GM21381 (cell line): Measurements from ENCODE around the gene ZNF507.

Experiments used
- ATAC-seq: cut with Tn5 transposase; IDR thresholded peaks from one replicate; pipeline ENCODE4 v1.9.1; 2021; ENCODE audit warnings: mild to moderate bottlenecking, moderate library complexity; ENCODE audit not compliant: unreplicated experiment

Gene ZNF507

DNA sequence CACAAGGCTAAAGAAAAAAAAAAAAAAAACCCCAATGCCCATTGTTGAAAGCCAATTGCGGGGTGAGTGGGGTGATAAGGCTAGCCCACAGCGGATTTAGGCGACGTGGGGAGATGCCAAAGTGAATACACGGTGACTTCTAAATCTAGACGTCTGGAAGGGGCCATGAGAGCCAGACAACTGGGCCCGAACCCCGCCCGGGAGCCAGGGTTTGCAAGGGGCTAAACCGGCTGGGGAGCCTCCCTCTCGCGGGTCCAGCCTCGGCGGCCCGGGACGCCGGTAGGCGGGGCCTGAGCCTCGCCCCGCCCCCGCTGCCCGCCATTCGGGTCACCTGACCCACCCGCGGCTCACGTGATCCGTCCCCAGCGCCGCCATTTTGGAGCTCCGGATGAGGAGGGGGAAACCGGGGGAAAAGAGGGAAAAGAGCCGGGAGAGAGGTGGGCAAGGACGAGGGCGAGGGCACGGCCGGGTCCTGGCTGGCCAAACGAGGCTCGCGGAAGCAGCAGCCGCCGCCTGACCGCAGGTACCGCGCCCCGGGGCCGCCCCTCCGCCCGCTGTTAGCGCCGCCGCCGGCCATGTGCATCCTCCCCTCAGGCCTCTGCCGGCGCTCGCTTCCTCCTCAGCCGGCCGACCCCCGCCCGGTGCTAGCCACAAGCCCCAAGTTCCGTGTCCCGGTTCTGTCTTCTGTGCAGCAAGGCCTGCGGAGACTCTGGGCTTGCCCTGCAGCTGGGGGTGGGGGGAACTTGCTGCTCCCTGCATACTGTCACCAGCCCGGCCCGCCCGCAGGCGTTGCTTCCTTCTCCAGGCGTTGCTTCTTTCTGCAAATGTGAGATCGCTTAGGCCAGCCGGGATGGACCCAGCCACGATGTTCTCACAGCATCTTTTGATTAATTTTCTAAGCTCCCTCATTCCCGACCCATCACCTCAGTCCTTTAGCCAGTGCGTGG, at the start of gene ZNF507:
ZNF507 (plus strand) TSS at position 350 of the 947 bp plus-strand sequence. CDS start 7,221 bp downstream, outside the sequence.
- peak; percentile 86 for ATAC-seq

- ATAC-seq: no peak
Measured at GRCh38 chr19:32296694-32297093, 48.7 kb upstream of the ZNF507 start.

- ATAC-seq: no peak
Measured at GRCh38 chr19:32302778-32303177, 42.6 kb upstream of the ZNF507 start.

GRCh38 chr19:32303193-32303592, 42.2 kb upstream of the ZNF507 start:
- no peak for ATAC-seq

- ATAC-seq: no peak
Measured at GRCh38 chr19:32307591-32307990, 37.8 kb upstream of the ZNF507 start.

DNA sequence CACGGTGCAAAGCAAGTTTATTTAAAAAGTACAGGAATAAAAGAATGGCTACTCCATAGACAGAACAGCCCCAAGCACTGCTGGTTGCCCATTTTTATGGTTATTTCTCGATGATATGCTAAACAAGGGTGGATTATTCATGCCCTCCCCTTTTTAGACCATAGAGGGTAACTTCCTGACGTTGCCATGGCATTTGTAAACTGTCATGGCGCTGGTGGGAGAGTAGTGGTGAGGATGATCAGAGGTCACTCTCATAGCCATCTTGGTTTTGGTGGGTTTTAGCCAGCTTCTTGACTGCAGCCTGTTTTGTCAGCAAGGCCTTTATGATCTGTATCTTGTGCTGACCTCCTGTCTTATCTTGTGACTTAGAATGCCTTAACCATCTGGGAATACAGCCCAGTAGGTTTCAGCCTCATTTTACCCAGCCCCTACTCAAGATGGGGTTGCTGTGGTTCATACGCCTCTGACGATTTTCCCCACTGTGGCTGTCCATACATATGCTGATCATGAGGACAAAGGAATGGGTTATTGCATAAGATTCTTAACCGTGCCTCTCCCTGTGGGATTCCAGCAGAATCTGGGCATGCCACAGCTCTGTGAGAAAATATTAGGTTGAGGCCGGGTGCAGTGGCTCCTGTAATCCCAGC, 36.9 kb upstream of the ZNF507 start:
- ATAC-seq: no peak

DNA sequence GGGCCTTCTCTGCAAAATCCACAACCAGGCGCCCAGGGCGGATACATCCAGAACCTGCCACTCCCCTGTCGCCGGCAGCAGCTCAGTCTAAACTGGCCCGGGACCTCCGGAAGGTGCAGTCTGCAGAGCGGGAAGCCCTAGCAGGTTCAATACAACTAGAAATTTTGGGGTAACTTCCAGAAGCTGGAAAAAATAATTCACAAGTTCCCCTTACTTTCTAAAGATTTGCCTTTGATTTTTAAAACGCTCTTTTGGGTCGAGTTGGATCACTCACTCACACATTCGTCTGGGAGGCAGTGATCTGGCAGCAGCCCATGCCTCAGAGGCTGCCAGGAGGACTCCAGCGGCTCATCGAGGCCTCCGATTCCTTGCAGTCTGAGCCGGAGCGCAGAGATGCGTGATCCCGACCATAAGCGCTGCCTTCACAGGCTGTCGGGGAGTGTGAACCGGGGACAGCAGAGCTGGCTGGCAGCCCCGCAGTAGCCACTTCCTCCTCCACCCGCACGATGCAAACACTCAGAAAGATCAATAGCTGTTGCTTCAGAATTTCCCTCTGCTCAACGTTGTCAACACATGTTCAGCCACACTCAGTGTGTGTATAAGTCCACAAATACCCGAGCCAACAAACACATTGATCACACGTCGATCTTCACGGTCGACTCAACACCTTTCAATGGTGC, 35.6 kb upstream of the ZNF507 start:
- ATAC-seq: no peak

GRCh38 chr19:32311371-32311770, 34.0 kb upstream of the ZNF507 start:
- ATAC-seq: no peak

DNA sequence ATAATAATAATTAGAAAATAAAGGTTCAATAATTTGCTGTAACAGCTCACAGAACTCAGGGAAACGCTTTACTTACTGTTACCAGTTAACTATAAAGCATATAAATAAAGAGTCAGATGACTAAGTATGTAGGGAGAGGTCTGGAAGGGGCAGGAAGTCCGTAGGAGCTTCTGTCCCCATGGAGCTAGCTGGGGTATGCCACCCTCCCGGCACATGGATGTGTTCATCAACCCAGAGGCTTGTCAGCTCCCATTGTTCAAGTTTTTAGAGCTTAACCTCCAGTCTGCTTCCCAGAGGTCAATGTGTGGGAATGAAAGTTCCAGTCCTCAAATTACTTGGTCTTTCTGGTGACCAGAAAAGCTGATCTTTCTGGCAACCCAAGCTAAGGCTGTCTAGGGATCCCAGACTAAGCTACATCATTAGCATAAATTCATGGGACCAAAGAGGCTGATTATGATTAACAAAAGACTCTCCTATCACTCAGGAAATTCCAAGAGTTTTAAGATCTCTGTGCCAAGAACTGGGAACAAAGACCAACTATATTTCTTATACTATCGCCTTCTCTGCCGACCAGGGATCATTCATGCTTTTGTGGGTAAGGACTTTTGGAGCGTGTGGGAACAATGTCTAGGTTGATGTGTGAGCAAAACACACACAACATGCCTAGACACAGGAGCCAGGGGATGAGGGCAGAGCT, 31.7 kb upstream of the ZNF507 start:
- ATAC-seq: no peak

- ATAC-seq: no peak
Measured at GRCh38 chr19:32316034-32316433, 29.4 kb upstream of the ZNF507 start.

- ATAC-seq: no peak
Measured at GRCh38 chr19:32317086-32317485, 28.3 kb upstream of the ZNF507 start.

- ATAC-seq: no peak
Measured at GRCh38 chr19:32318884-32319520, 26.4 kb upstream of the ZNF507 start.

- ATAC-seq: no peak
Measured at GRCh38 chr19:32322541-32322940, 22.9 kb upstream of the ZNF507 start.

DNA sequence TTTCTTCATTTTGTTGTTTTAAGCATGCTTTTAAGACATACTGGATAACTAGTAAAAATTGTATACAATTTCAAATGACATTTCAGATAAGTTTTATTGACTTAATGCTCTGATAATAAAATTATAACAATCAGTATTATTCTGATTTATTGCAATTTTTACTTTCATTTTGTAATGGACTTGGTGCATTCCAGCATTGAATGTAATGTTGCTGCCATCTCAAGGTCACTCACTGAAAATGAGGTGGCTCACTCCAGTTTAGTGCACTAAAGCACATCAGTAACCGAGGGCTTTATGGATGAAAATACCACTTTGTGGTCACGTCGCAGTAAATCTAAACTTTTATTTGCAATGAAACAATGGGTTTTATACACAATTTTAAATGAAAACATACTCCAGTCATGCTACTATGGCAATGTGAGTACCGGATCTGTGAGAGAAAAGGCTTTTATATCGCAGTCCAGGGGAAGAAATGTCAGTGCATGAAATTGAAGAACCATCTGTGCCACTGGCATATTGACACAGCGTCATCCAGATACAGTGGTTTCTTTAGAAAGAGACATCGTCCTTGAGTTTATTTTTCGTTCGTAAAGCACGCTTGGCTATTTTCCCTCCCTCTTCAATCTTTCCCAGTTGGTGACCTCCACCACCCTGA, 20.7 kb upstream of the ZNF507 start:
- no peak for ATAC-seq

DNA sequence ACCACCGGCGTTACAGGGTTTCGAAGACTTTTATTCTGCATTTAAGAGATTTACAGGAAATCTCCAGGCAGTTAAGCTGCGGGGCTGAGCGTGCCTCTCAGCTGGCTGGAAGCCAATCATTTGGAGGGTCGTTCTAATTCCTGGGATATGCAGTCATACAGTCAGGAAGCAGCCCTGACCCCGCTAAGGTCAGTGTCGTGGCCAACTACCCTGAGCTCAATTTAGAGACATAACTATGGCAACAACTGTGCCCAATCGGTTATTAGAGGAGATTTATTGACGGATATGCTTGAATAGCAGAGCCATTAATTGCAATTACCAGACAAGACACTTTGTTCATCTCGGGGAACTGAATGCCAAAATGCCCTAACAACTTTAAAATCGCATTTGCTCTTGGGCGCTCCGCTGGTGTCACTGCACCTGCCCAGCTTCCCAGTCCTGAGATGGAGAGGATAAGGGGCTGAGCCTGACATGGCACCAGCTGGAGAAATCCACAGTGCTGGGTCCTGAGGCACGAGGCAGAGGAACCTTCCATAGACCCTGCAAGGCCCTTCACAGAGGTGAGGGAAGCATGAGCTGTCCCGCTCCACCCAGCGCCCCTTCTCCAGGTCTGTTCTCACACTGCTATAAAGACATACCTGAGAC, 15.1 kb upstream of the ZNF507 start:
- no peak for ATAC-seq

DNA sequence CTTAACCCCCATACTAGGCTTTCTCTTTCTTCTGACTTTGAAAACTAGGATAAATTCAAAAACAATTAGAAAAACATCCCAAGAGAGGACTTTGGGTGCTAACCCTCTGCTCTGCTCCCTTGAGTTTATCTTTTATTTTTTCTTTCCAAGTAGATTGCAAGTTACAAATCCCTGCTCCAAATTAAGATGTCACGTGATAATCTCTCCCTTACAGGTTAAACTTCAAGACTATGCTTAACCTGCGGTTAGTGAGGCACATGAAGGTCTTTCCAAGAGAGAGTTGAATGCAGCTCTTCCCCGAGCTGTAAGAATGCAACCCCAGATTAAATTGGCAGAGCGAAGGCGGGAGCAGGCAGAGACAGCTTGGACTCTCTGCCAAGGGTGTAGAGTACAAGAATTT, 12.2 kb upstream of the ZNF507 start:
- no peak for ATAC-seq

DNA sequence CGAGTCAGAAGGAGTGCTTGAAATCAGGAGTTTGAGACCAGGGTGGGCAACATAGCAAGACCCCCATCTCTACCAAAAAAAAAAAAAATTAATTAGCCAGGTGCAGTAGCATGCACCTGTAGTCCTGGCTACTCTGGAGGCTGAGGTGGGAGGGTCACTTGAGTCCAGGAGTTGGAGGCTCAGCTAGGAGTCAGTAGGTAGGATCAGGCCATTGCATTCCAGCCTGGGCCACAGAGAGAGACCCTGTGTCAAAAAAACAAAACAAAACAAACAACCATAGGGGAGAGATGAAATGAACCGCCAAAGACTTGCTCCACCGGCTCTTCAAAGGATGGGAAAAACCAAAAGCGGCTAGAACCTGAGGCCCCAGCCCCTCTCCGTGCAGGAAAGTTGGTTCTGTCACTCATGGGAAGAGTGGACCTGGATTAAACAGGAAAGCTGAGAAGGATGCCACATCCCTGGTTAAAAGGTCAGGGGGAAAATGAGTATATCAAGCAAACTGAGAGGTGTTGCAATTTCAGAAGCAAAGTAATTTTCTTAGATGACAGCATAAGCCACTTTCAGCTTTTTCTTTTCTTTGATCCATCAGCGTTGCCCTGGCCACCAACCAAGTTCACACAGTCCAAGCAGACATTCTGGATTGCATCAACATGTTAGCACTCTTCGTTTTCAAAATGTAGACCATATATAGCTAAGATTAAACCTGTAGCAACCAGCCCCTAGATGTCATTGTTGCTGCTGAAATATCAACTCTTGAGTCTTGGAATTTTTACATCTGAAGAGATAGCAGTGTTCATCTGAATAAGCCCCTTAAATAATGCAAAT, 8.9 kb upstream of the ZNF507 start:
- ATAC-seq: no peak

- ATAC-seq: no peak
Measured at GRCh38 chr19:32337084-32337808, 8.2 kb upstream of the ZNF507 start.
